Measurements from ENCODE around the gene PTPRT.

DNA sequence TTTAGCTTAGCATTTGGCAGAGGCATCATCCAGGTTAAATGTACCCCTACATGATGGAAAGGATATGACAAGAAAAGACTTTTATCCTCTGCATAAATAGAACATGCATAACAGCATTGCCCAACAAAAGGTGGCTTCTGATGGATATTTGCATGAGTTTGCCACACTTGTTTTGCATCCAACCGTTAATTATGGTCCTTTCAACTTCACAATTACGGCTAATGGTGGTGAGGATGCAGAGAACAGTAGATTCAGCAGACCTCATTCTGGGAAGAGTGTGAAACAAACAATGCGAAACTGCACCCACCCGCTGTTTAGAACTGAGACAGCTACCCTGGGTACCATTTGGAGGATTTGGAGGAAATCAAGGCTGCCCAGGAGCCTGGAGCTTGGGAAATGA is 880.7 kb downstream of the PTPRT start:
- TF ChIP-seq, protein P1, sequence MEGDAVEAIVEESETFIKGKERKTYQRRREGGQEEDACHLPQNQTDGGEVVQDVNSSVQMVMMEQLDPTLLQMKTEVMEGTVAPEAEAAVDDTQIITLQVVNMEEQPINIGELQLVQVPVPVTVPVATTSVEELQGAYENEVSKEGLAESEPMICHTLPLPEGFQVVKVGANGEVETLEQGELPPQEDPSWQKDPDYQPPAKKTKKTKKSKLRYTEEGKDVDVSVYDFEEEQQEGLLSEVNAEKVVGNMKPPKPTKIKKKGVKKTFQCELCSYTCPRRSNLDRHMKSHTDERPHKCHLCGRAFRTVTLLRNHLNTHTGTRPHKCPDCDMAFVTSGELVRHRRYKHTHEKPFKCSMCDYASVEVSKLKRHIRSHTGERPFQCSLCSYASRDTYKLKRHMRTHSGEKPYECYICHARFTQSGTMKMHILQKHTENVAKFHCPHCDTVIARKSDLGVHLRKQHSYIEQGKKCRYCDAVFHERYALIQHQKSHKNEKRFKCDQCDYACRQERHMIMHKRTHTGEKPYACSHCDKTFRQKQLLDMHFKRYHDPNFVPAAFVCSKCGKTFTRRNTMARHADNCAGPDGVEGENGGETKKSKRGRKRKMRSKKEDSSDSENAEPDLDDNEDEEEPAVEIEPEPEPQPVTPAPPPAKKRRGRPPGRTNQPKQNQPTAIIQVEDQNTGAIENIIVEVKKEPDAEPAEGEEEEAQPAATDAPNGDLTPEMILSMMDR (IDR thresholded peaks at IDR 0.05; ENCODE audit: borderline replicate concordance, extremely low read depth, low read length, poor library complexity, severe bottlenecking): no peak
- no peak for TF ChIP-seq EZH2 (IDR thresholded peaks at IDR 0.05; ENCODE audit: borderline replicate concordance, low read depth, low read length, severe bottlenecking)
